Retinal pigment epithelial cell (primary cell): ENCODE measurements around the gene ICE2.
"Not testable (repeated sequence)": the region's sequence is repeated elsewhere in the genome, so short reads cannot be mapped to it uniquely, and the experiment has no call there.

Source experiments
- DNase-seq: peaks from one replicate; pipeline ENCODE4 v3.0.0-alpha.2; 2010; ENCODE audit warnings: low read depth
- H3K4me3 ChIP-seq: 2 replicates; pipeline ENCODE4 v1.5.1; 2011; ENCODE audit warnings: mild to moderate bottlenecking, low read length, control low read depth, moderate library complexity
- CTCF ChIP-seq: conservative IDR thresholded peaks from 2 replicates; pipeline ENCODE4 v1.5.1; 2011; ENCODE audit warnings: low read depth, low read length, control low read depth, inconsistent platforms

Gene ICE2

GRCh38 chr15:60420203-60420716 lies 58.7 kb downstream of the ICE2 start:
- no peak for DNase-seq
- no peak for TF ChIP-seq CTCF
- H3K4me3 ChIP-seq = no peak overlapping the region

- H3K4me3 ChIP-seq = no peak overlapping the region
- TF ChIP-seq CTCF = no peak
- no peak for DNase-seq
These were observed 59.2 kb downstream of the ICE2 start for GRCh38 chr15:60419753-60420152.

GRCh38 chr15:60418096-60418495 lies 60.8 kb downstream of the ICE2 start:
- no peak for DNase-seq
- no peak for TF ChIP-seq CTCF
- H3K4me3 ChIP-seq = no peak overlapping the region

- no peak overlapping the region for H3K4me3 ChIP-seq
- no peak for TF ChIP-seq CTCF
- no peak for DNase-seq
These were observed 61.8 kb downstream of the ICE2 start for GRCh38 chr15:60417112-60417511.

- DNase-seq = no peak
- no peak for TF ChIP-seq CTCF
- H3K4me3 ChIP-seq = no peak overlapping the region
These were observed 62.5 kb downstream of the ICE2 start for GRCh38 chr15:60416484-60416883.

GRCh38 chr15:60414016-60414682 lies 64.8 kb downstream of the ICE2 start:
- DNase-seq = no peak
- no peak for TF ChIP-seq CTCF
- no peak overlapping the region for H3K4me3 ChIP-seq

- no peak overlapping the region for H3K4me3 ChIP-seq
- DNase-seq = no peak
- TF ChIP-seq CTCF = no peak
These were observed 65.6 kb downstream of the ICE2 start for GRCh38 chr15:60413231-60413824.

- not testable (repeated sequence) for H3K4me3 ChIP-seq, DNase-seq
These were observed 66.1 kb downstream of the ICE2 start for GRCh38 chr15:60412807-60413206.
